ENCODE measurements around the gene DDHD1. TPM values are rescaled to one million over a fixed set of nuclear protein-coding genes. Genes with fewer than 3 reads are reported as not detected.

The DDHD1 gene
- polyA plus RNA-seq, 1 donor (not counting 4 experiments of a cell fraction or from before 2014, with no cell fraction given) = 10.4 TPM

DNA sequence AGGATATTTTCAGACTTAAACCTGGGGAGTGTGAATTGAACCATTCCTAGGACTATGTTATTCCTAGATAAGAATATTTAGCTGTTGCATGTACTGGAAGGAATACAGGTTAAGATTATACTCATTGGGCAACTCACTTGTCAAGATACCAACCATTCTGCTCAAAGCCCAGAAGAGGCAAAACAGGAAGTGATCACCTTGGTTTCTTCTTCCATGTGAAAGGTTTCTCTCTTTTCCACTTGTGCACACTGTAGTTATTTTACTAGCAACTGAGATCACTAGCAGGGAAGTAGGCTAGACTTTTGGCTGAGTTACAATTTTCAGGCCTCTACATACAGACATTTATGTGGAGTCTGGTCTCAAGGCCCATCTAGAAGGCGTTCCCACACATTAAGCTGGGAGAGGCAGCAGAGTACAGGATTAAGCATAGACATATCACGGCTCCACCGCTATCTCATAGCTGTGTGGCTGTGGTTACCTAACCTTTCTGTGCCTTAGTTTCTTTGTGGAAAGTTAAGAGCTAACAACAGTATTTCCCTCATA, 118.4 kb downstream of the DDHD1 start:
- Histone ChIP-seq H3K27me3 (ENCODE audit: control insufficient read depth, extremely low read depth, insufficient read depth, low read length) (no peaks in the 10 kb centered on the region), H3K79me2 (ENCODE audit: control insufficient read depth, insufficient read depth, low read length) (no peaks in the 10 kb centered on the region), H4K20me1 (ENCODE audit: control insufficient read depth, extremely low read depth, insufficient read depth, low read length) (no peaks in the 10 kb centered on the region), H3K4me2 (ENCODE audit: control insufficient read depth, extremely low read depth, insufficient read depth, low read depth, low read length) (no peak overlapping the region), H3K27ac (ENCODE audit: control insufficient read depth, insufficient read depth, low read length) (no peak overlapping the region), H3K9ac (ENCODE audit: control insufficient read depth, extremely low read depth, insufficient read depth, low read length) (no peak overlapping the region), H3K4me3 (ENCODE audit: control insufficient read depth in 2 of 3, extremely low read depth in 1 of 3, insufficient read depth in 2 of 3, low read depth in 1 of 3, low read length in 3 of 3) (no peak overlapping the region), H2AFZ (ENCODE audit: control insufficient read depth, low read length) (no peak overlapping the region), H3K36me3 (ENCODE audit: control insufficient read depth in 2 of 2, extremely low read depth in 1 of 2, insufficient read depth in 2 of 2, low read length in 2 of 2) (peaks cover 0 to 1% of the 10 kb centered on the region in 2 experiments), H3K9me1 (ENCODE audit: control insufficient read depth, extremely low read depth, insufficient read depth, low read length) (no peaks in the 10 kb centered on the region), H3K4me1 (ENCODE audit: control insufficient read depth, extremely low read depth, insufficient read depth, low read length) (peaks cover 7% of the 10 kb centered on the region), H3K9me3 (ENCODE audit: control insufficient read depth, low read depth, low read length) (no peaks in the 10 kb centered on the region)
- no peak for DNase-seq (ENCODE audit: low read depth, low spot score)
- no peak for FAIRE-seq
- TF ChIP-seq, protein P1, sequence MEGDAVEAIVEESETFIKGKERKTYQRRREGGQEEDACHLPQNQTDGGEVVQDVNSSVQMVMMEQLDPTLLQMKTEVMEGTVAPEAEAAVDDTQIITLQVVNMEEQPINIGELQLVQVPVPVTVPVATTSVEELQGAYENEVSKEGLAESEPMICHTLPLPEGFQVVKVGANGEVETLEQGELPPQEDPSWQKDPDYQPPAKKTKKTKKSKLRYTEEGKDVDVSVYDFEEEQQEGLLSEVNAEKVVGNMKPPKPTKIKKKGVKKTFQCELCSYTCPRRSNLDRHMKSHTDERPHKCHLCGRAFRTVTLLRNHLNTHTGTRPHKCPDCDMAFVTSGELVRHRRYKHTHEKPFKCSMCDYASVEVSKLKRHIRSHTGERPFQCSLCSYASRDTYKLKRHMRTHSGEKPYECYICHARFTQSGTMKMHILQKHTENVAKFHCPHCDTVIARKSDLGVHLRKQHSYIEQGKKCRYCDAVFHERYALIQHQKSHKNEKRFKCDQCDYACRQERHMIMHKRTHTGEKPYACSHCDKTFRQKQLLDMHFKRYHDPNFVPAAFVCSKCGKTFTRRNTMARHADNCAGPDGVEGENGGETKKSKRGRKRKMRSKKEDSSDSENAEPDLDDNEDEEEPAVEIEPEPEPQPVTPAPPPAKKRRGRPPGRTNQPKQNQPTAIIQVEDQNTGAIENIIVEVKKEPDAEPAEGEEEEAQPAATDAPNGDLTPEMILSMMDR (optimal IDR thresholded peaks at IDR 0.05 in 1 of 3, IDR thresholded peaks at IDR 0.05 in 1 of 3, conservative IDR thresholded peaks at IDR 0.05 in 1 of 3; ENCODE audit: extremely low read depth in 1 of 3, insufficient read depth in 2 of 3, low read length in 3 of 3) = no peak
- TF ChIP-seq EZH2 (IDR thresholded peaks at IDR 0.05; ENCODE audit: low read length) = no peak
- dilution Hi-C loops (cut with MboI; ENCODE audit: extremely low pct_ligation_motif_present, low sequenced_read_pairs) = no loop called here

DNA sequence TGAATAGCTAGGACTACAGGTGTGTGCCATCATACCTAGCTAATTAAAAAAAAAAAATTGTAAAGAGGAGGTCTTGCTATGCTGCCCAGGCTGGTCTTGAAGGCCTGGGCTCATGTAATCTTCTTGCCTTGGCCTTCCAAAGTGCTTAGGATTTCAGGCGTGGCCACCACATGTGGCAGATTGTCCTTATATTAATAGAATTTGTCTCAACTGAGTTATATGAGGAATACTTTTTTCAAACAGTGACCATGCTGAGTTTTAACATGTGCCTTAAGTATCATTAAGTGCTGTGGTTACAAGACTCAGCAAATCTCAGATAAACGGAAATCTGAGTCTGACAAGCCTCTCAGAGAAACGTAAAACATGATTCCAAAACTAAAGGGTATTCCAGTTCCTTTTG, 119.1 kb downstream of the DDHD1 start:
- FAIRE-seq (no peak), DNase-seq (ENCODE audit: low read depth, low spot score) (no peak)
- Histone ChIP-seq H3K9ac (ENCODE audit: control insufficient read depth, extremely low read depth, insufficient read depth, low read length) (no peak overlapping the region), H3K27ac (ENCODE audit: control insufficient read depth, insufficient read depth, low read length) (no peak overlapping the region), H3K27me3 (ENCODE audit: control insufficient read depth, extremely low read depth, insufficient read depth, low read length) (no peaks in the 10 kb centered on the region), H4K20me1 (ENCODE audit: control insufficient read depth, extremely low read depth, insufficient read depth, low read length) (no peaks in the 10 kb centered on the region), H2AFZ (ENCODE audit: control insufficient read depth, low read length) (no peak overlapping the region), H3K9me1 (ENCODE audit: control insufficient read depth, extremely low read depth, insufficient read depth, low read length) (no peaks in the 10 kb centered on the region), H3K4me1 (ENCODE audit: control insufficient read depth, extremely low read depth, insufficient read depth, low read length) (peaks cover 7% of the 10 kb centered on the region), H3K79me2 (ENCODE audit: control insufficient read depth, insufficient read depth, low read length) (no peaks in the 10 kb centered on the region), H3K4me3 (ENCODE audit: control insufficient read depth in 2 of 3, extremely low read depth in 1 of 3, insufficient read depth in 2 of 3, low read depth in 1 of 3, low read length in 3 of 3) (no peak overlapping the region), H3K9me3 (ENCODE audit: control insufficient read depth, low read depth, low read length) (no peaks in the 10 kb centered on the region), H3K4me2 (ENCODE audit: control insufficient read depth, extremely low read depth, insufficient read depth, low read depth, low read length) (no peak overlapping the region), H3K36me3 (ENCODE audit: control insufficient read depth in 2 of 2, extremely low read depth in 1 of 2, insufficient read depth in 2 of 2, low read length in 2 of 2) (peaks cover 0 to 1% of the 10 kb centered on the region in 2 experiments)
- TF ChIP-seq, protein P1 (optimal IDR thresholded peaks at IDR 0.05 in 1 of 3, IDR thresholded peaks at IDR 0.05 in 1 of 3, conservative IDR thresholded peaks at IDR 0.05 in 1 of 3; ENCODE audit: extremely low read depth in 1 of 3, insufficient read depth in 2 of 3, low read length in 3 of 3) = no peak
- no peak for TF ChIP-seq EZH2 (IDR thresholded peaks at IDR 0.05; ENCODE audit: low read length)
- dilution Hi-C loops (cut with MboI; ENCODE audit: extremely low pct_ligation_motif_present, low sequenced_read_pairs) = no loop called here
